Epithelial cell of esophagus (primary cell): ENCODE results near the gene TNRC6B.
"Not testable (repeated sequence)": the region's sequence is repeated elsewhere in the genome, so short reads cannot be mapped to it uniquely, and the experiment has no call there.

ENCODE experiments used
- DNase-seq: peaks from one replicate; pipeline ENCODE4 v3.0.0; 2010; ENCODE audit warnings: low read depth
- H3K4me3 ChIP-seq: 2 replicates; pipeline ENCODE4 v1.5.1; 2011; ENCODE audit warnings: mild to moderate bottlenecking, low read length, control low read depth
- CTCF ChIP-seq: IDR thresholded peaks from 2 replicates; pipeline ENCODE4 v1.5.1; 2011; ENCODE audit warnings: low read depth, mild to moderate bottlenecking, low read length, control low read depth, inconsistent platforms; ENCODE audit not compliant: insufficient read depth; ENCODE audit errors: missing control alignments

TNRC6B gene

GRCh38 chr22:40221055-40221414, 43.3 kb downstream of the TNRC6B start:
- no peak for DNase-seq
- H3K4me3 ChIP-seq: no peak overlapping the region
- TF ChIP-seq CTCF: no peak

GRCh38 chr22:40222979-40223378, 45.3 kb downstream of the TNRC6B start:
- H3K4me3 ChIP-seq: not testable (repeated sequence)
- peak; percentile 71 for DNase-seq

- no peak for TF ChIP-seq CTCF
- peak; percentile 41 for DNase-seq
- H3K4me3 ChIP-seq: no peak overlapping the region
These were observed 47.0 kb downstream of the TNRC6B start for GRCh38 chr22:40224702-40225101.

GRCh38 chr22:40226620-40227019, 48.9 kb downstream of the TNRC6B start:
- no peak for TF ChIP-seq CTCF
- DNase-seq: no peak
- no peak overlapping the region for H3K4me3 ChIP-seq

GRCh38 chr22:40231618-40232313, 54.0 kb downstream of the TNRC6B start:
- DNase-seq: no peak
- no peak for TF ChIP-seq CTCF
- no peak overlapping the region for H3K4me3 ChIP-seq

GRCh38 chr22:40232624-40233023, 54.9 kb downstream of the TNRC6B start:
- no peak for TF ChIP-seq CTCF
- H3K4me3 ChIP-seq: no peak overlapping the region
- no peak for DNase-seq

GRCh38 chr22:40233886-40234285, 56.2 kb downstream of the TNRC6B start:
- no peak overlapping the region for H3K4me3 ChIP-seq
- DNase-seq: no peak
- no peak for TF ChIP-seq CTCF

- TF ChIP-seq CTCF: no peak
- DNase-seq: no peak
- no peak overlapping the region for H3K4me3 ChIP-seq
These were observed 56.9 kb downstream of the TNRC6B start for GRCh38 chr22:40234658-40235057.
